Measurements from ENCODE around the gene BRD2.

BRD2 gene

DNA sequence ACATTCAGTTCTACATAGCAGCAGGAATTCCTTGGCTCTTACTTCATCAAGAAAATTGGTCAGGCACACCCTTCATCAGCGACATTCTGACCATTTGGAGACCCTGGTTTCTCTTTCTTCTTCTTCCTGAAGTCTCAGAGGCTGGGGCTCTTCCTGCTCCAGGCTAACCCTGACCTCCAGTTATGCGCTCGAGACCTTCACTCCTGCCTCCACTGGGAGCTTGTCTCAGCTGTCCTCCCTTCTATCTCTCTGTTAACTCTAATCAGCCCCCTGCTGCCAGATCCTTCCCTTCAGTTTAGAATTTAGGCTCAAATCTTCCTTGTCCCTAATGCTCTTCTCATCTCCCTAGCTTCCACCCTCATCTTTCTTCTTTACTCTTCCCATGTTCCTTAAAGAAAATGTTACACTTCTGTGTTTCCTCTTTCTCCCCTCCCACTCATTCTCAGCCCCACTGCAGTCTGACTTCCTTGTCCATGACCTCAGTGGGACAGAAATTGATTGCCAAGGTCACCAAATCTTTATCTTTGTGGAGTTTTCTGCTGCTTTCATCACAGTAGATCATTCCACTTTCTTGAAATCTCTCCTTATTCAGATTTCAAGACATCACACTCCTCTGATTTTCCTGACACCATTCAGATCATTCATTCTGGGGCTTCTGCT is 49.4 kb downstream of the BRD2 start:
- no peaks in the 10 kb centered on the region for H3K36me3 ChIP-seq (ENCODE audit: control insufficient read depth, insufficient read depth, low read length)
- no peaks in the 10 kb centered on the region for H3K27me3 ChIP-seq (replicated peaks; ENCODE audit: control insufficient read depth, insufficient read depth, low read length)
- H3K4me3 ChIP-seq (replicated peaks; ENCODE audit: low read depth, low read length), result no peak overlapping the region
- TF ChIP-seq, protein P1, sequence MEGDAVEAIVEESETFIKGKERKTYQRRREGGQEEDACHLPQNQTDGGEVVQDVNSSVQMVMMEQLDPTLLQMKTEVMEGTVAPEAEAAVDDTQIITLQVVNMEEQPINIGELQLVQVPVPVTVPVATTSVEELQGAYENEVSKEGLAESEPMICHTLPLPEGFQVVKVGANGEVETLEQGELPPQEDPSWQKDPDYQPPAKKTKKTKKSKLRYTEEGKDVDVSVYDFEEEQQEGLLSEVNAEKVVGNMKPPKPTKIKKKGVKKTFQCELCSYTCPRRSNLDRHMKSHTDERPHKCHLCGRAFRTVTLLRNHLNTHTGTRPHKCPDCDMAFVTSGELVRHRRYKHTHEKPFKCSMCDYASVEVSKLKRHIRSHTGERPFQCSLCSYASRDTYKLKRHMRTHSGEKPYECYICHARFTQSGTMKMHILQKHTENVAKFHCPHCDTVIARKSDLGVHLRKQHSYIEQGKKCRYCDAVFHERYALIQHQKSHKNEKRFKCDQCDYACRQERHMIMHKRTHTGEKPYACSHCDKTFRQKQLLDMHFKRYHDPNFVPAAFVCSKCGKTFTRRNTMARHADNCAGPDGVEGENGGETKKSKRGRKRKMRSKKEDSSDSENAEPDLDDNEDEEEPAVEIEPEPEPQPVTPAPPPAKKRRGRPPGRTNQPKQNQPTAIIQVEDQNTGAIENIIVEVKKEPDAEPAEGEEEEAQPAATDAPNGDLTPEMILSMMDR (IDR thresholded peaks at IDR 0.05; ENCODE audit: insufficient read depth, low read length, poor library complexity, severe bottlenecking), result no peak
- no peak for DNase-seq (ENCODE audit: extremely low read depth, insufficient read length)

DNA sequence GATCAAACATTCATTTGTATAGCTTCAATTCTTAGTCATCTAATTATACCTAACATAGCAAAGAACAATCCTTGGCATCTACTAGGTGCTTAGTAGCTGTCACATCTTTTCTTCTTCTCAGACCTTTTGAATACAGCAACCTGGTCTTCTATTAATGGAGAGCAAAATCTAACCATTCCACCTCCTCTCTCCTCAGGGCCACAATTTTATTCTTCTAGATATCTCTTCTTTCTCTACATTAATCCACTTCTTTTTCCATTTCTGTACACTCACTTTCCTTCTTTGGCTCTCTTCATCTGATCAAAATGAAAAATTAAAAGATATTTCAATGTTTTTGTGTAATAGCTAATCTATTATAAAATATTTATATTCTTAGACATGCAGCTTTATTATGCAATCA is 50.0 kb downstream of the BRD2 start:
- no peaks in the 10 kb centered on the region for H3K36me3 ChIP-seq (ENCODE audit: control insufficient read depth, insufficient read depth, low read length)
- TF ChIP-seq, protein P1 (IDR thresholded peaks at IDR 0.05; ENCODE audit: insufficient read depth, low read length, poor library complexity, severe bottlenecking), result no peak
- no peak overlapping the region for H3K4me3 ChIP-seq (replicated peaks; ENCODE audit: low read depth, low read length)
- H3K27me3 ChIP-seq (replicated peaks; ENCODE audit: control insufficient read depth, insufficient read depth, low read length), result no peaks in the 10 kb centered on the region
- DNase-seq (ENCODE audit: extremely low read depth, insufficient read length), result no peak

DNA sequence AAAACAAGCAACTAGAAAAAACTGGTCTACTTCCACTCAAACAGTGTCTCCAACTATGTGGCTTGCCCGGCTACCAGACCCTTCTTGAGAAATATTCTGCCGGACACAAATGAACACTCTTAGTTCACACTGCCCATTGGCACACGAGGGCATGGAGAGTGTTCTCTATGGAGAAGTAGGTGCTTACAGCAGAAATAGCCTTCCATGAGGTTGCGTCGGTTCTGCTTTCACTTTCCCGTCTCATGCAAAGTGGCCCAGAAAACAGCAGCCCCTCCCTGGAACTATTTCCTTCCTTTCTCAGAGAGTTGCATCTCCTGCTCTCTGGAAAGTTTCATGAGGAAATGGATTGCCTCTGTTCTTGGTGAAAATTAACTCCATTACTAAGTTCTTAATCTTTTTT is 50.5 kb downstream of the BRD2 start:
- no peaks in the 10 kb centered on the region for H3K36me3 ChIP-seq (ENCODE audit: control insufficient read depth, insufficient read depth, low read length)
- DNase-seq (ENCODE audit: extremely low read depth, insufficient read length), result peak; percentile 73
- no peaks in the 10 kb centered on the region for H3K27me3 ChIP-seq (replicated peaks; ENCODE audit: control insufficient read depth, insufficient read depth, low read length)
- H3K4me3 ChIP-seq (replicated peaks; ENCODE audit: low read depth, low read length), result no peak overlapping the region
- TF ChIP-seq, protein P1 (IDR thresholded peaks at IDR 0.05; ENCODE audit: insufficient read depth, low read length, poor library complexity, severe bottlenecking), result no peak

DNA sequence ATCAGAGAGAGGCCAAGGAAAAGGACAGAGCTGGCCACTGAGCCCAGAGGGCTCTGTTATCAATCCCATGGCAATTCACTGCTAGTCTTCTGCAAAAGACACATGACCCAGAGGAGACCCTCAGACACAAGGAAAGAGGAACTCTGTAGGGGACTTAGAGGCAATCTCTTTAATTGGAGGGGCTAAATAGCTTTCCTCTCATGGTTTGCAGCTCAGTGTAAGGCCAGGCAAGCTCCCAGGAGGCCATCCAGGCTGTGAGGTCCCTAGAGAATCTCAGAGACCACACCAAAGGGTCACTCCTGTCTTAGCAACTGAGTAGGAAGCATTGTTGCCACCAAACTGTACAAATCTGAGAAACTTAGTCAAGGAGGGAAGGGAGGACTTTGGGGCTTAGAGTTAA is 51.0 kb downstream of the BRD2 start:
- DNase-seq (ENCODE audit: extremely low read depth, insufficient read length), result no peak
- Histone ChIP-seq H3K36me3 (ENCODE audit: control insufficient read depth, insufficient read depth, low read length) (no peaks in the 10 kb centered on the region), H3K4me3 (replicated peaks; ENCODE audit: low read depth, low read length) (no peak overlapping the region), H3K27me3 (replicated peaks; ENCODE audit: control insufficient read depth, insufficient read depth, low read length) (no peaks in the 10 kb centered on the region)
- TF ChIP-seq, protein P1 (IDR thresholded peaks at IDR 0.05; ENCODE audit: insufficient read depth, low read length, poor library complexity, severe bottlenecking), result no peak

DNA sequence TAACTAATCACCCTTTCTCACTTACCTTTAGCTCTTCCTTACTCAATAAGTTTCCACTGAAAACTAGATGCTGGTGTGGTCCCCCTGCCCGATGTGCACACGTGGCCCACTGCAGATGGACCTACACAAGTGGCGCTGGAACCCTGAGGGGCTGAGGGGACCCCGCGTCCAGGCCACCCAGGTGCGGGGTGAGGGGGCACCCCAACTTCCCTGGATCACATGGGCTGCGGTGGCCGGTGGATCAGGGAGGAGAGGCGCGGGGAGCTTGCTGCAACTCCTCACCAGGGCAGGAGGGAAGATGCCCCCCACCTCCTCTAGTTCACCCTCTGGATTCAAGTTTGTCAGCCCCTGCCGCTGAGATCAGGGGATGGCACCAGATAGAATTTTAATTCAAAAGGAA is 53.5 kb downstream of the BRD2 start:
- no peak for DNase-seq (ENCODE audit: extremely low read depth, insufficient read length)
- no peaks in the 10 kb centered on the region for H3K36me3 ChIP-seq (ENCODE audit: control insufficient read depth, insufficient read depth, low read length)
- H3K27me3 ChIP-seq (replicated peaks; ENCODE audit: control insufficient read depth, insufficient read depth, low read length), result no peaks in the 10 kb centered on the region
- TF ChIP-seq, protein P1 (IDR thresholded peaks at IDR 0.05; ENCODE audit: insufficient read depth, low read length, poor library complexity, severe bottlenecking), result no peak
- H3K4me3 ChIP-seq (replicated peaks; ENCODE audit: low read depth, low read length), result no peak overlapping the region

DNA sequence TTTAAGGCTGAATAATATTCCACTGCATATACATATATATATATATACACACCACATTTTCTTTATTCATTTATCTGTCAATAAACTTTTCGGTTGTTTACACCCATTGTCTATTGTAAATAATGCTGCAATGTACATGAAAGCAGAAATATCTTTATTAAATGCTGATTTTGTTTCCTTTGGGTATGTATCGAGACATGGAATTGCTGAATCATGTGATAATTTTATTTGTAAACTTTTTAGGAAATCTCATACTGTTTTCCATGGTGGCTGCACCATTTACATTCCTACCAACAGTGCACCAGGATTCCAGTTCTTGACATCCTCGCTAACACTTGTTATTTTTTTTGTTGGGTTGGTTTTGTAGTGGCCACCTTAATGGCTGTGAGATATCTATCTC is 55.1 kb downstream of the BRD2 start:
- H3K36me3 ChIP-seq (ENCODE audit: control insufficient read depth, insufficient read depth, low read length), result no peaks in the 10 kb centered on the region
- DNase-seq (ENCODE audit: extremely low read depth, insufficient read length), result no peak
- TF ChIP-seq, protein P1 (IDR thresholded peaks at IDR 0.05; ENCODE audit: insufficient read depth, low read length, poor library complexity, severe bottlenecking), result no peak
- no peaks in the 10 kb centered on the region for H3K27me3 ChIP-seq (replicated peaks; ENCODE audit: control insufficient read depth, insufficient read depth, low read length)
- H3K4me3 ChIP-seq (replicated peaks; ENCODE audit: low read depth, low read length), result no peak overlapping the region
